Activated T-cell treated with anti-CD3 and anti-CD28 coated beads, Interleukin-2, amount 50 U/mL, for 72 hours (primary cell): ENCODE measurements around the gene DHCR24. TPM values are rescaled to one million over a fixed set of nuclear protein-coding genes. Genes with fewer than 3 reads are reported as not detected.
A peak's percentile ranks its signal among the peaks of the same experiment; 100 is the strongest.
"Not testable (repeated sequence)": the region's sequence is repeated elsewhere in the genome, so short reads cannot be mapped to it uniquely, and the experiment has no call there.

Experiments
- ATAC-seq, 2 donors: fragments of 150-1000 bp; cut with Tn5 transposase; replicated peaks in 1 of 2; 2 replicates each; pipeline ENCODE4 v1.10.0; 2021; ENCODE audit warnings: moderate library complexity in 2 of 2, mild to moderate bottlenecking in 1 of 2
- DNase-seq, 2 donors: peaks; one replicate each; pipeline ENCODE4 v3.0.0; 2021 to 2022; ENCODE audit warnings: mixed read lengths in 1 of 2
- H3K27ac Mint-ChIP-seq: one replicate; pipeline ENCODE4 v1.8.0; 2022; ENCODE audit warnings: mild to moderate bottlenecking, moderate library complexity, mixed read lengths
- H3K27me3 Mint-ChIP-seq: one replicate; pipeline ENCODE4 v1.8.0; 2022; ENCODE audit warnings: low read depth, mixed read lengths
- H3K36me3 Mint-ChIP-seq, 2 donors: one replicate each; pipeline ENCODE4 v1.8.0; 2022; ENCODE audit warnings: mixed read lengths in 2 of 2, mild to moderate bottlenecking in 1 of 2; ENCODE audit not compliant: insufficient read depth in 2 of 2
- H3K4me1 Mint-ChIP-seq: one replicate; pipeline ENCODE4 v1.8.0; 2022; ENCODE audit warnings: low read depth, mixed read lengths
- H3K4me3 Mint-ChIP-seq, 2 donors: one replicate each; pipeline ENCODE4 v1.8.0; 2022; ENCODE audit warnings: mild to moderate bottlenecking in 2 of 2, mixed read lengths in 2 of 2, moderate library complexity in 2 of 2
- H3K9me3 Mint-ChIP-seq, 2 donors: one replicate each; pipeline ENCODE4 v1.8.0; 2022; ENCODE audit warnings: mixed read lengths in 2 of 2
- total RNA-seq, 2 donors: library from RNA; stranded (reverse); gene quantifications; one replicate each; pipeline ENCODE4 v1.2.3, GENCODE V29; 2022

The DHCR24 gene
- total RNA-seq, result 10 to 100 TPM; 17.3 to 17.7 TPM

- no peaks in the 10 kb centered on the region for H3K9me3 Mint-ChIP-seq
These were observed at the start of gene DHCR24 for GRCh38 chr1:54886724-54887664. Gene DHCR24, minus strand, starts transcription at chr1:54887195. Its CDS starts 76 bp downstream, at chr1:54887119.

DNA sequence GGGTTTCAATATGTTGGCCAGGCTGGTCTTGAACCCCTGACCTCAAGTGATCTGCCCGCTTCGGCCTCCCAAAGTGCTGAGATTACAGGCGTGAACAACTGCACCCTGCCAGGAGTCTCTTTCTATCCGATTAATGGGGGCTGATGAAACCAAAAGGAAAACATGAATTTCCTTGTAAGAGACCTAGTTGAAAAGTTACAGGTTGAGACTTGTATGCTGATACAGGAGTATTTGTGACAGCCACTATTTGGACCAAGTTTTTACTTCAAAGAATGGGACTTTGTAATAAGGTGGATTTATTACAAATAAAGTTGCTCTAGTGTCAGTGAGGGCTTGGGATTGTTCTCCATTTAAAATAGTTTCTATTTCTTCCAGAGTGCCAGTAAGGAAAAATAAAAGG, 49.8 kb upstream of the DHCR24 start:
- ATAC-seq (no peak), DNase-seq (no peak)
- Mint-ChIP-seq H3K9me3 (peaks cover 0 to 4% of the 10 kb centered on the region in 2 donors), H3K4me1 (peaks cover 7% of the 10 kb centered on the region), H3K36me3 (no peaks in the 10 kb centered on the region), H3K27ac (no peak overlapping the region), H3K27me3 (no peaks in the 10 kb centered on the region), H3K4me3 (no peak overlapping the region)

More at GRCh38 chr1:54886724-54887664, at the start of gene DHCR24:
- Mint-ChIP-seq H3K4me1 (peaks cover 41% of the 10 kb centered on the region), H3K27me3 (peaks cover 24% of the 10 kb centered on the region), H3K4me3 (peak within 1 kb of the TSS; percentile 88 to 89), H3K36me3 (peaks cover 3 to 7% of the 10 kb centered on the region in 2 donors), H3K27ac (peak within 1 kb of the TSS; percentile 82)
- DNase-seq (peak; percentile 84 to 87), ATAC-seq (peak; percentile 93 to 95)

DNA sequence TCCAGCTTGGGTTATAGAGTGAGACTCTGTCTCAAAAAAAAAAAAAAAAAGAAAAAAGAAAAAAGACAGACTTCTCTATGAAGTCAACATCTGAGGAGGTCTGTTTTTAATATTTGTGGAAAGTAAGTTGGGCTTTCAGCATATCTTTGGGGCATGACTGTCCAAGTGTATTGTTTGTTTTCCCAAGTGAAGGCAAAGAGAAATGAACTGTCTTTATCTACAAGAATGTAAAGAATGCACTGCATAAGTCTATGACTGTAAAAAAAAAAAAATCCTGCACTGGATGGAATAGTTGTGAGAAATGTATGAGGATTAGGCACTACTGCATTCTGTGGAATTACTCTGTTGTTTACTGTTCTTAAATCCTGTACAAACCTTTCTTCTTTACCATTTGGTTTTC, 47.9 kb upstream of the DHCR24 start:
- Mint-ChIP-seq H3K27me3 (no peaks in the 10 kb centered on the region), H3K36me3 (no peaks in the 10 kb centered on the region), H3K9me3 (peaks cover 0 to 5% of the 10 kb centered on the region in 2 donors), H3K4me1 (peaks cover 7% of the 10 kb centered on the region), H3K4me3 (no peak overlapping the region), H3K27ac (no peak overlapping the region)
- DNase-seq, result no peak
- ATAC-seq, result no peak

GRCh38 chr1:54934081-54934480, 47.1 kb upstream of the DHCR24 start:
- not testable (repeated sequence) for H3K36me3 Mint-ChIP-seq, H3K27me3 Mint-ChIP-seq, H3K4me1 Mint-ChIP-seq, ATAC-seq, H3K27ac Mint-ChIP-seq, H3K4me3 Mint-ChIP-seq, DNase-seq, H3K9me3 Mint-ChIP-seq

DNA sequence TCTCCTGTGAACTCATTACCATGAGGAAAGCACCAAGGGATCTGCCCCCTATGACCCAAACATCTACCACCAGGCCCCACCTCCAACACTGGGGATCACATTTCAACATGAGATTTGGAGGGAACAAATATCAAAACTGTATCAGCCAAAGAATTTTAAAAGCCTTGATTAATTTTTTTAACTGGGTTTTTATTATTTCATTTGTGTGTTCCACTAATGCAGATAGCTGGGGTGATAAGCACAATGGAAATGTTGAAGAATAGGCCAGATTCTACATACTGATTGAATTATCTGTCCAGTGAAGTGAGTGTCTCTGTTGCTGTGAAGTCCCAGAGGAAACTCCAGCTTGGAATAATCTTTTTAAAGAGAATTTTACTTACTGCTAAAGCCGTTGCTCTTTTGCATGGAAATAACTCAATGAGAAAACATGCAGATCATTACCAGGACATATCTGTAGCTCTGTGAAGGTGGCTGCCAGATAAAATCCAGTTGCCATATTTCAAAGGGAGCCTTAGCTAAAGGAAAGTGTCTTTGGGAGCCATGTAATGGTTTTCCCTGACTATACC, 44.4 kb upstream of the DHCR24 start:
- ATAC-seq (no peak), DNase-seq (no peak)
- Mint-ChIP-seq H3K4me1 (no peaks in the 10 kb centered on the region), H3K27ac (no peak overlapping the region), H3K9me3 (peaks cover 0 to 3% of the 10 kb centered on the region in 2 donors), H3K27me3 (no peaks in the 10 kb centered on the region), H3K36me3 (no peaks in the 10 kb centered on the region), H3K4me3 (no peak overlapping the region)

GRCh38 chr1:54929700-54930099, 42.7 kb upstream of the DHCR24 start:
- H3K4me3 Mint-ChIP-seq, result no peak overlapping the region
- H3K9me3 Mint-ChIP-seq, result peaks cover 0 to 3% of the 10 kb centered on the region in 2 donors
- H3K36me3 Mint-ChIP-seq, result no peaks in the 10 kb centered on the region
- no peaks in the 10 kb centered on the region for H3K27me3 Mint-ChIP-seq
- H3K27ac Mint-ChIP-seq, result no peak overlapping the region
- DNase-seq, result no peak
- H3K4me1 Mint-ChIP-seq, result no peaks in the 10 kb centered on the region
- ATAC-seq, result no peak

- Mint-ChIP-seq H3K36me3 (no peaks in the 10 kb centered on the region), H3K27ac (no peak overlapping the region), H3K4me1 (no peaks in the 10 kb centered on the region), H3K9me3 (peaks cover 0 to 2% of the 10 kb centered on the region in 2 donors), H3K4me3 (no peak overlapping the region), H3K27me3 (no peaks in the 10 kb centered on the region)
- DNase-seq (no peak), ATAC-seq (no peak)
These were observed 41.3 kb upstream of the DHCR24 start for GRCh38 chr1:54928327-54928726.

- H3K9me3 Mint-ChIP-seq, result peaks cover 0 to 2% of the 10 kb centered on the region in 2 donors
- no peaks in the 10 kb centered on the region for H3K36me3 Mint-ChIP-seq
- peaks cover 1% of the 10 kb centered on the region for H3K27me3 Mint-ChIP-seq
- no peak overlapping the region for H3K4me3 Mint-ChIP-seq
- H3K4me1 Mint-ChIP-seq, result no peaks in the 10 kb centered on the region
- H3K27ac Mint-ChIP-seq, result no peak overlapping the region
- DNase-seq (no peak), ATAC-seq (no peak)
These were observed 40.7 kb upstream of the DHCR24 start for GRCh38 chr1:54927472-54928240.

DNA sequence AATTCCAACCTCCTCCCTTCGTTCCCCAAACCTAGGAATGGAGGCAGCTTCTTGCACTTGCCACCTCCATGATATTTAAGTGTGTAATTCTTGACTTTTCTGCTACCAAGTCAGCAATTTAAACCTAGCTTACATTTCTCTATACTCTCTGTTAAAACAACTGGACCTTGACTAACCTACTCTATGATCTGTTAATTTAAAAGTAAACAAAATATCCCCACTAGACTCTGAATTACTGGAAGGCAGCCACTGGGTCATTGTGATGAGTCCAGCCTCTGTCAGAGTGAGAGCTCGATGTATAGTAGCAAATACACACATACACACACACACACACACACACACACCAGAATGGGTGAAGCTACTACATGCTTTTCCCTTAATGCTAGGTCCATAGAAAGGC, 40.0 kb upstream of the DHCR24 start:
- ATAC-seq (no peak), DNase-seq (no peak)
- no peaks in the 10 kb centered on the region for H3K36me3 Mint-ChIP-seq
- H3K27ac Mint-ChIP-seq, result no peak overlapping the region
- H3K9me3 Mint-ChIP-seq, result peaks cover 0 to 2% of the 10 kb centered on the region in 2 donors
- H3K27me3 Mint-ChIP-seq, result peaks cover 8% of the 10 kb centered on the region
- no peak overlapping the region for H3K4me3 Mint-ChIP-seq
- no peaks in the 10 kb centered on the region for H3K4me1 Mint-ChIP-seq

DNA sequence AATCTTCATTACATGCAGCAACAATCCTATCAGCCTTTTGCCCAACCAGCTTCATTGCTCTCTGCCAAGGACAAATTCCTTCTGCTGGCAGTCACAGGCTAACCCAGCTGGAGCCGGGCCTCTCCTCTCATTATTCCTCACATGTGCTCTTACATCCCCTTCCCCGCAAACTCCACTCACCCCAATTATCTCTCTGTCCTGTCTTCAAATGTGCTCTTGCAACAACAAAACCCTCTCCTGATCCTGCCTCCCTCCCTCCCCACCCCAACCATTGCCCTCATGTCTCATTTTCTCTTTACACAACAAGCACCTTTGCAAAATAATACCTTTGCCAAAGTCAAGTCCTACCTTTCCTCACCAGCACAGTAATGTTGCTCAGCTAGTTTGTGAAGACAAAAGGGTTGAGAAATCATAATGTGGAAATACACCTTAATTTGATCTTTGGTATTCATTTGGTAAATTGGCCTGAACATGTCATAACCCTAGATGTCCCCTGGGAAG, 36.0 kb upstream of the DHCR24 start:
- Mint-ChIP-seq H3K27ac (no peak overlapping the region), H3K4me3 (no peak overlapping the region), H3K4me1 (no peaks in the 10 kb centered on the region), H3K36me3 (no peaks in the 10 kb centered on the region), H3K9me3 (no peaks in the 10 kb centered on the region), H3K27me3 (peaks cover 18% of the 10 kb centered on the region)
- ATAC-seq (no peak), DNase-seq (no peak)

GRCh38 chr1:54922040-54922761, 35.2 kb upstream of the DHCR24 start:
- no peak for ATAC-seq

More at GRCh38 chr1:54922040-54922761, 35.2 kb upstream of the DHCR24 start:
- peaks cover 20% of the 10 kb centered on the region for H3K27me3 Mint-ChIP-seq
- H3K27ac Mint-ChIP-seq, result no peak overlapping the region
- no peak for DNase-seq
- H3K9me3 Mint-ChIP-seq, result no peaks in the 10 kb centered on the region
- no peaks in the 10 kb centered on the region for H3K36me3 Mint-ChIP-seq
- H3K4me3 Mint-ChIP-seq, result no peak overlapping the region
- no peaks in the 10 kb centered on the region for H3K4me1 Mint-ChIP-seq
